ENCODE measurements around the gene USP31.

The USP31 gene

GRCh38 chr16:23048164-23048563 is 101.1 kb downstream of the USP31 start:
- Mint-ChIP-seq H3K27me3 (peaks cover 65 to 74% of the 10 kb centered on the region in 2 donors), H3K36me3 (ENCODE audit: insufficient read depth) (no peaks in the 10 kb centered on the region), H3K9me3 (peaks cover 0 to 8% of the 10 kb centered on the region in 2 donors), H3K27ac (no peak overlapping the region), H3K4me1 (ENCODE audit: low read depth in 2 of 2) (no peaks in the 10 kb centered on the region), H3K4me3 (no peak overlapping the region)
- DNase-seq (no peak), ATAC-seq (replicated peaks) (no peak)

DNA sequence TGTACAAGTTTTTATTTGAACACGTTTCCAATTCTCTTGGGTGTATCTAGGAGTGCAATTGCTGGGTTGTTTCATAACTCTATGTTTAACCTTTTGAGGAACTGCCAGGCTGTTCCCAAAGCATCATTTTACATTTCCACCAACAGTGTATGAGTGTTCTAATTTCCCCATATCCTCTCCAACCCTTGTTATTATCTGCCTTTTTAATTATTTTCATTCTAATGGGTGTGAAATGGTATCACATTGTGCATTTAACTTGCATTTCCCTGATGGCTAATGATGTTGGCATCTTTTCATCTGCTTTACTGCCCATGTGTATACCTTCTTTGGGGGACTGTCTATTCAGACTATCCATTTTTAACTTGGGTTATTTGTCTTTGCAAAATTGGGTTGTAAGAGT is 104.2 kb downstream of the USP31 start:
- no peak for DNase-seq
- Mint-ChIP-seq H3K4me1 (ENCODE audit: low read depth in 2 of 2) (no peaks in the 10 kb centered on the region), H3K27me3 (peaks cover 49 to 55% of the 10 kb centered on the region in 2 donors), H3K4me3 (no peak overlapping the region), H3K9me3 (peaks cover 0 to 8% of the 10 kb centered on the region in 2 donors), H3K27ac (no peak overlapping the region), H3K36me3 (ENCODE audit: insufficient read depth) (no peaks in the 10 kb centered on the region)
- ATAC-seq (replicated peaks), result no peak

DNA sequence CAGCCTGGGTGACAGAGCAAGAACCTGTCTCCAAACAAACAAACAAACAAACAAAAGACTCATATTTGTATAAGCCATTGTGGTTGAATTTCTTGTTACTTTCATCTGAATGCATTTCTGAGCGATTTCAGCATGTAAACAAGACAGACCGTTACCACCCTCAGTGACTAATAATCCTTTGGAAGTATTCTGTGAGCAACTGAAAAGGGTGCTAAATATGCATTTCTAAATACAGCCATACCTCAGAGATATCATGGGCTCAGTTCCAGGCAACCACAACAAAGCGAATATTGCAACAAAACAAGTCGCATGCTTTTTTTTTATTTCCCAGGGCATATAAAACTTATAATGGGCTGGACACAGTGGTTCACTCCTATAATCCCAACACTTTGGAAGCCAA is 109.0 kb downstream of the USP31 start:
- Mint-ChIP-seq H3K27ac (no peak overlapping the region), H3K4me3 (no peak overlapping the region), H3K9me3 (peaks cover 0 to 7% of the 10 kb centered on the region in 2 donors), H3K36me3 (ENCODE audit: insufficient read depth) (no peaks in the 10 kb centered on the region), H3K4me1 (ENCODE audit: low read depth in 2 of 2) (no peaks in the 10 kb centered on the region), H3K27me3 (peaks cover 28 to 54% of the 10 kb centered on the region in 2 donors)
- DNase-seq (no peak), ATAC-seq (replicated peaks) (no peak)

GRCh38 chr16:23039118-23039517 is 110.1 kb downstream of the USP31 start:
- ATAC-seq (replicated peaks), result no peak
- Mint-ChIP-seq H3K36me3 (ENCODE audit: insufficient read depth) (no peaks in the 10 kb centered on the region), H3K4me1 (ENCODE audit: low read depth in 2 of 2) (no peaks in the 10 kb centered on the region), H3K27ac (no peak overlapping the region), H3K27me3 (peaks cover 17 to 49% of the 10 kb centered on the region in 2 donors), H3K4me3 (no peak overlapping the region), H3K9me3 (no peaks in the 10 kb centered on the region)
- no peak for DNase-seq

- Mint-ChIP-seq H3K27ac (no peak overlapping the region), H3K9me3 (peaks cover 3 to 6% of the 10 kb centered on the region in 2 donors), H3K36me3 (ENCODE audit: insufficient read depth) (no peaks in the 10 kb centered on the region), H3K4me1 (ENCODE audit: low read depth in 2 of 2) (no peaks in the 10 kb centered on the region), H3K4me3 (no peak overlapping the region), H3K27me3 (peaks cover 29 to 68% of the 10 kb centered on the region in 2 donors)
- DNase-seq (no peak), ATAC-seq (replicated peaks) (no peak)
These were observed 114.0 kb downstream of the USP31 start for GRCh38 chr16:23035240-23035639.

GRCh38 chr16:23031508-23032098 is 117.6 kb downstream of the USP31 start:
- Mint-ChIP-seq H3K4me1 (ENCODE audit: low read depth in 2 of 2) (no peaks in the 10 kb centered on the region), H3K27me3 (peaks cover 31 to 63% of the 10 kb centered on the region in 2 donors), H3K36me3 (ENCODE audit: insufficient read depth) (no peaks in the 10 kb centered on the region), H3K4me3 (no peak overlapping the region), H3K9me3 (peaks cover 3 to 6% of the 10 kb centered on the region in 2 donors), H3K27ac (no peak overlapping the region)
- no peak for ATAC-seq (replicated peaks)
- DNase-seq, result no peak

GRCh38 chr16:23029733-23030420 is 119.4 kb downstream of the USP31 start:
- Mint-ChIP-seq H3K27me3 (peaks cover 31 to 56% of the 10 kb centered on the region in 2 donors), H3K9me3 (peaks cover 3 to 6% of the 10 kb centered on the region in 2 donors), H3K4me3 (no peak overlapping the region), H3K36me3 (ENCODE audit: insufficient read depth) (no peaks in the 10 kb centered on the region), H3K27ac (no peak overlapping the region), H3K4me1 (ENCODE audit: low read depth in 2 of 2) (no peaks in the 10 kb centered on the region)
- ATAC-seq (replicated peaks), result no peak
- no peak for DNase-seq

GRCh38 chr16:23027386-23027785 is 121.9 kb downstream of the USP31 start:
- DNase-seq (no peak), ATAC-seq (replicated peaks) (no peak)
- H3K4me3 Mint-ChIP-seq, result no peak overlapping the region
- no peaks in the 10 kb centered on the region for H3K36me3 Mint-ChIP-seq (ENCODE audit: insufficient read depth)
- H3K27ac Mint-ChIP-seq, result no peak overlapping the region
- H3K4me1 Mint-ChIP-seq (ENCODE audit: low read depth in 2 of 2), result no peaks in the 10 kb centered on the region
- no peaks in the 10 kb centered on the region for H3K9me3 Mint-ChIP-seq
- peaks cover 42 to 44% of the 10 kb centered on the region in 2 donors for H3K27me3 Mint-ChIP-seq

- peaks cover 42 to 44% of the 10 kb centered on the region in 2 donors for H3K27me3 Mint-ChIP-seq
- no peaks in the 10 kb centered on the region for H3K9me3 Mint-ChIP-seq
- ATAC-seq (replicated peaks), result no peak
- no peak overlapping the region for H3K27ac Mint-ChIP-seq
- DNase-seq, result no peak
- no peaks in the 10 kb centered on the region for H3K4me1 Mint-ChIP-seq (ENCODE audit: low read depth in 2 of 2)
- no peaks in the 10 kb centered on the region for H3K36me3 Mint-ChIP-seq (ENCODE audit: insufficient read depth)
- no peak overlapping the region for H3K4me3 Mint-ChIP-seq
These were observed 122.4 kb downstream of the USP31 start for GRCh38 chr16:23026784-23027362.

DNA sequence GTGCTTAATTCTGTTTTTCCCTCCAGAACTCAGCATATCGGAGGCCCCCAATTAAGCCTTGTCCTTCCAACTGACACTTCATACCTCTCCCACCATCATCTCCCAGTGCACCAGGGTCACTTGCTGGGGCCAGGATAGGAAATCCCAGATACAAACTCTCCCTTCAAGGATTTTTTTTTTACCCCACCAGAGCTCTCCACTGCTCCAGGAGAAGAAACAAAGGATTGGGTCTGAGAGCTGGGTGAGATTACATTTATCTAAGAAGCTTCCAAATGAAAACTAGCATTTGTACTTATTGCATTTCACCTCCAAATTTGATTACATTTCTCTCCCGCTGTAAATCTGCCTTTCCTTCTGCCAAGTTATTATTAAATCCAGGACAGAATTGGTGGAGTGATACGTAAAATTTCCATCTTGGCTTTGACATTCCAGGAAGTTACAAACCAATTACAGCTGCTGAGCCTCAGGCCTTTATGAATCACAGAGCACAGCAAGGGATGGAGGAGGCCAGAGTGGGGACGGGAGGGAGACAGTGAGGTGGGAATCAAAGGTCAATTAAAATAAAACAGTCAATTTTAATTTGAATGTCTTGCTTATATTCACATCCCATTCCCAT is 123.5 kb downstream of the USP31 start:
- Mint-ChIP-seq H3K36me3 (ENCODE audit: insufficient read depth) (no peaks in the 10 kb centered on the region), H3K27me3 (peaks cover 43% of the 10 kb centered on the region in 2 donors), H3K4me1 (ENCODE audit: low read depth in 2 of 2) (no peaks in the 10 kb centered on the region), H3K27ac (no peak overlapping the region), H3K4me3 (no peak overlapping the region), H3K9me3 (no peaks in the 10 kb centered on the region)
- no peak for ATAC-seq (replicated peaks)
- no peak for DNase-seq

- Mint-ChIP-seq H3K9me3 (peaks cover 0 to 4% of the 10 kb centered on the region in 2 donors), H3K36me3 (ENCODE audit: insufficient read depth) (peaks cover 2% of the 10 kb centered on the region), H3K27ac (no peak overlapping the region), H3K27me3 (peaks cover 26 to 34% of the 10 kb centered on the region in 2 donors), H3K4me3 (no peak overlapping the region), H3K4me1 (ENCODE audit: low read depth in 2 of 2) (no peaks in the 10 kb centered on the region)
- no peak for ATAC-seq (replicated peaks)
- no peak for DNase-seq
These were observed 125.2 kb downstream of the USP31 start for GRCh38 chr16:23024044-23024443.

DNA sequence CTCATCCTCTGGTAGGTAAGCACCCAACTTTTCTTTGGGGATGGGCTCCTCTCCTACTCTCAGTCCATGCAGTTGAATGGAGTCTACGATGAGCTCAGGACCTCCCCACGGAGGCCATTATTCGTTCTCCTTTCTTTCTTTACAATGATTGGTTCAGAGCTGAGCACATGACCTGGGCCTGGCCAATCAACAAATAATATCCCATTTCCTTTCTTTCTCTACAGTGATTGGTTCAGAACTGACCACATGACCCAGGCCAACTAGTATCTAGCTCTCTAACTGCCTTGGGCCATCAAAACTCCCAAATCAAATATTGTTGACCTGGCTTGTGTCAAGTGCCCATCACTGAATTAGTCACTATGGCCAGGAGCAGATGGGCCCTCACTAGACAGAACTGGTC is 129.2 kb downstream of the USP31 start:
- Mint-ChIP-seq H3K9me3 (peaks cover 0 to 4% of the 10 kb centered on the region in 2 donors), H3K27ac (no peak overlapping the region), H3K27me3 (peaks cover 32 to 51% of the 10 kb centered on the region in 2 donors), H3K4me3 (no peak overlapping the region), H3K36me3 (ENCODE audit: insufficient read depth) (peaks cover 2% of the 10 kb centered on the region), H3K4me1 (ENCODE audit: low read depth in 2 of 2) (no peaks in the 10 kb centered on the region)
- DNase-seq (no peak), ATAC-seq (replicated peaks) (no peak)

DNA sequence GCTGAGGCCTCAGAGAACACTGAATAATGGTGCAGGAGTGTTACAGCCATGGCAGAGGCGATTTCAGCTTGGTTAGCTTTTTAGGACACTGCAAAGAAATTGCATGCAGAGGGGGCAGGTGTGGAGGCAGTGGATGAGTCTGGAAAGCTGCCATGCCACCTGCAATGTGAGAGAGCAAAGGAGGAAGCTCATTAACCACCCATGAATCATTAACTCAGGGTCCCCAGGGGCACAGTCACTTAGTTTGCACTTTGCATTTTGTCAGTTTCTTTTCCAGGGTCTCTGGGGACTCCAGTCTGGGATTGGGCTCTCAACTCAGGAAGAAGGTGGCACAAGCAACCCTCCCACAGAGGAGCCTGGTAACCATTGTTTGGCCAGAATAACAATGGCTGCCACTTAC is 132.9 kb downstream of the USP31 start:
- H3K27me3 Mint-ChIP-seq, result peaks cover 37 to 39% of the 10 kb centered on the region in 2 donors
- H3K4me3 Mint-ChIP-seq, result no peak overlapping the region
- no peaks in the 10 kb centered on the region for H3K4me1 Mint-ChIP-seq (ENCODE audit: low read depth in 2 of 2)
- DNase-seq, result no peak
- H3K36me3 Mint-ChIP-seq (ENCODE audit: insufficient read depth), result peaks cover 2% of the 10 kb centered on the region
- H3K27ac Mint-ChIP-seq, result no peak overlapping the region
- peaks cover 0 to 4% of the 10 kb centered on the region in 2 donors for H3K9me3 Mint-ChIP-seq
- ATAC-seq (replicated peaks), result no peak
